ENCODE results near the gene S100A5.

DNA sequence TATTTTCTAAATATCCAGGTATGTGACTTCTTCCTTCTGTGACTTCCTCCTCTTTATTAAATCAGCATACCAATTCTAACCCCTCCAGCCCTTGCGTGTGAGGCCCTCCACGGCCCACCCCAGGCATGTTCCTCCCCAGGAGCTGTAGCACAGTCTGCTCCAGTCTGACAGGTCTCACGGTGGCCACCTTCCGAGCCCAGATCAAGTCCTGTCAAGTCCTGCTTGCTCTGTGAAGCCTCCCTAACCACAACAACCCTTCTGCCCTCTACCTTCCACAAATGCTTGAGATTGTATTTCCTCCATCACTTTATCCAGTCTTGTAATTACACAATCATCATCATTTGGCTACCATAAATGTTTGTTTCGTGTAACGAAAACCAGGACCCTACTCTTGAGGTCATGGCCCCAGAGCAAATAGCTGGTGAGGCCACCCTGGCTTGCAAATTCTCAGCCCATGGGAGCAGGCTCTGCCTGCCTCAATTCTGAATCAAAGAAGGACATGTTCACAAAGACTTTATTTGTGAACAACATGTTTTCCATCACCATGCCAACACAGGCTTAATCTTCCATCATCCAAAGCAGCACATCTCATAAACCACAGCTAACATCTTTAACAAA, 47.3 kb downstream of the S100A5 start:
- TF ChIP-seq, protein P1, sequence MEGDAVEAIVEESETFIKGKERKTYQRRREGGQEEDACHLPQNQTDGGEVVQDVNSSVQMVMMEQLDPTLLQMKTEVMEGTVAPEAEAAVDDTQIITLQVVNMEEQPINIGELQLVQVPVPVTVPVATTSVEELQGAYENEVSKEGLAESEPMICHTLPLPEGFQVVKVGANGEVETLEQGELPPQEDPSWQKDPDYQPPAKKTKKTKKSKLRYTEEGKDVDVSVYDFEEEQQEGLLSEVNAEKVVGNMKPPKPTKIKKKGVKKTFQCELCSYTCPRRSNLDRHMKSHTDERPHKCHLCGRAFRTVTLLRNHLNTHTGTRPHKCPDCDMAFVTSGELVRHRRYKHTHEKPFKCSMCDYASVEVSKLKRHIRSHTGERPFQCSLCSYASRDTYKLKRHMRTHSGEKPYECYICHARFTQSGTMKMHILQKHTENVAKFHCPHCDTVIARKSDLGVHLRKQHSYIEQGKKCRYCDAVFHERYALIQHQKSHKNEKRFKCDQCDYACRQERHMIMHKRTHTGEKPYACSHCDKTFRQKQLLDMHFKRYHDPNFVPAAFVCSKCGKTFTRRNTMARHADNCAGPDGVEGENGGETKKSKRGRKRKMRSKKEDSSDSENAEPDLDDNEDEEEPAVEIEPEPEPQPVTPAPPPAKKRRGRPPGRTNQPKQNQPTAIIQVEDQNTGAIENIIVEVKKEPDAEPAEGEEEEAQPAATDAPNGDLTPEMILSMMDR (IDR thresholded peaks at IDR 0.05 in 4 of 5, conservative IDR thresholded peaks at IDR 0.05 in 1 of 5) = no peak
- no peak for TF ChIP-seq POLR2A (IDR thresholded peaks at IDR 0.05)

All from gastrocnemius medialis (tissue), 4 donors.